ENCODE results near the gene CDC25A. TPM values are rescaled to one million over a fixed set of nuclear protein-coding genes. Genes with fewer than 3 reads are reported as not detected.

CDC25A gene
- total RNA-seq, 2 donors from 2014 or later = 2.5 TPM; not detected in 1

DNA sequence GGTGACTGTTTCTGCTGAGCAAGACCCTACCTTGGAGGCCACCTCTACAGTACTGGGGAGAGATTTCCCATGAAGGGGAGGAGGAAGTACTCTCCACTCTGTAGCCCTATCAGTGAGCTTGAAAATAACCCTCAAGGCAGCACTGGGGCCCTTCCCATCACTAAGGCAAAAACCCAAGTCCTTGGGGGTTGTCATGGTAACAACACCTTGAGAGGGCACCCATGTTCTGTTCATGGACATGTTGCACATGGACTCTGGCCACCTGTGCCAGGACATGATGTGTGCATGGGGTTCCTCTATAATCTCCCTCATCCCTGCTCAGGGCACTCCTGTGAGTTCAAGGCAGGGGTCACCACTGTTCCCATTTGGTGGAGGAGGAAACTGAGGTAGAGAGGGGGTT, 10.9 kb upstream of the CDC25A start:
- ATAC-seq (ENCODE audit: insufficient number of reproducible peaks, low FRiP score, low read depth) = no peak

DNA sequence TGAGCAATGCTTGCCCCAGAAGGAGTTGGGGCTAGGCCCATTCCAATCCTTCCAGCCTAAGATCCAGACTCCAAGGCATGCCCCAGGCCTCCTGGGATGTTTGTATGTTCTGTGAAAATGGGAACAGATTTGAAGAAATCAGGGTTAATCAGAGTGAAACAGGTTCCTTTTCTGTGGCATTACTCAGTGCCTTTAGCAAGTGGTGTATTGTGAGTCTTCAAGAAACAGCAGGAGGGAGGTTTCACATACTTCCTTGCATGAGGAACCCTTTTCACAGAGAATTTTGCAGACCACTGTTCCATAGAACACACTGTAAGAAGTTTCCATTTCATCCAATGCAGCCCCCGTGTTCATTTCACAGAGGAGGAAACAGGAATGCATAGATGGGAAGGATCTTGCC, 8.4 kb upstream of the CDC25A start:
- Histone ChIP-seq H3K4me1 (ENCODE audit: control insufficient read depth in 1 of 2, low read depth in 2 of 2) (no peaks in the 10 kb centered on the region), H3K27me3 (replicated peaks; ENCODE audit: insufficient read depth) (no peaks in the 10 kb centered on the region), H3K27ac (no peak overlapping the region), H3K36me3 (no peaks in the 10 kb centered on the region), H3K9me3 (no peaks in the 10 kb centered on the region), H3K4me3 (no peak overlapping the region)
- ATAC-seq (ENCODE audit: insufficient number of reproducible peaks, low FRiP score, low read depth) (no peak), DNase-seq (ENCODE audit: low spot score) (no peak)
- TF ChIP-seq, protein P1, sequence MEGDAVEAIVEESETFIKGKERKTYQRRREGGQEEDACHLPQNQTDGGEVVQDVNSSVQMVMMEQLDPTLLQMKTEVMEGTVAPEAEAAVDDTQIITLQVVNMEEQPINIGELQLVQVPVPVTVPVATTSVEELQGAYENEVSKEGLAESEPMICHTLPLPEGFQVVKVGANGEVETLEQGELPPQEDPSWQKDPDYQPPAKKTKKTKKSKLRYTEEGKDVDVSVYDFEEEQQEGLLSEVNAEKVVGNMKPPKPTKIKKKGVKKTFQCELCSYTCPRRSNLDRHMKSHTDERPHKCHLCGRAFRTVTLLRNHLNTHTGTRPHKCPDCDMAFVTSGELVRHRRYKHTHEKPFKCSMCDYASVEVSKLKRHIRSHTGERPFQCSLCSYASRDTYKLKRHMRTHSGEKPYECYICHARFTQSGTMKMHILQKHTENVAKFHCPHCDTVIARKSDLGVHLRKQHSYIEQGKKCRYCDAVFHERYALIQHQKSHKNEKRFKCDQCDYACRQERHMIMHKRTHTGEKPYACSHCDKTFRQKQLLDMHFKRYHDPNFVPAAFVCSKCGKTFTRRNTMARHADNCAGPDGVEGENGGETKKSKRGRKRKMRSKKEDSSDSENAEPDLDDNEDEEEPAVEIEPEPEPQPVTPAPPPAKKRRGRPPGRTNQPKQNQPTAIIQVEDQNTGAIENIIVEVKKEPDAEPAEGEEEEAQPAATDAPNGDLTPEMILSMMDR (IDR thresholded peaks at IDR 0.05) = no peak

More for the DNA sequence above, 10.9 kb upstream of the CDC25A start:
- Histone ChIP-seq H3K9me3 (no peaks in the 10 kb centered on the region), H3K27ac (no peak overlapping the region), H3K4me1 (ENCODE audit: control insufficient read depth in 1 of 2, low read depth in 2 of 2) (no peaks in the 10 kb centered on the region), H3K27me3 (replicated peaks; ENCODE audit: insufficient read depth) (no peaks in the 10 kb centered on the region), H3K36me3 (no peaks in the 10 kb centered on the region), H3K4me3 (no peak overlapping the region)
- DNase-seq (ENCODE audit: low spot score) = no peak
- TF ChIP-seq, protein P1 (IDR thresholded peaks at IDR 0.05) = no peak

DNA sequence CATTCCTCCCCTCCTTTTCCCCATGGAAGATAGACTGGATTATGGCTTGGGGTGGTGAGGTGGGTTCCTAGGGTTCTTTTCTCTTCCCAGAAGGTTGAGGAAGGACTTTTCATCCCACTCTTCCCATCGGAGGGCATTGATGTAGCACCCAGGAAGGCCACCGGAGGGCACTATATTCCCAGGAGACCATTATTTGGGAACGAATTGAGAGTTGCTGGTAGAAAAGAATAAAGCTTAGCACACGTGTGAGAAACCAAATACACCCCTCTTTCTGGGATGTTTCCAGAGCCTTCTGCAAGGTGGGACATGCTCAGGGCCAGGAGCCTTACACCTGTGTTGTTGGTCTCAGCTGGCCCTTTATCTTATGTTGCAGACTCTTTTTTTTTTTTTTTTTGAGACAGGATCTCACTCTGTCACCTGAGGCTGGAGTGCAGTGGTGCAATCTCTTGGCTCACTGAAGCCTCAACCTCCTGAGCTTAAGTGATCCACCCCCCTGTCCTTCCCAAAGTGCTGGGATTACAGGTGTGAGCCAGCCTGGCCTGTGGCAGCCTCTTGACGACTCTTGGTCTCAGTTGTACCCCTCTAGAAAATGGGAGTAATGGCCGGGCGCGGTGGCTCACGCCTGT, 6.3 kb upstream of the CDC25A start:
- DNase-seq (ENCODE audit: low spot score) (no peak), ATAC-seq (ENCODE audit: insufficient number of reproducible peaks, low FRiP score, low read depth) (no peak)
- TF ChIP-seq, protein P1 (IDR thresholded peaks at IDR 0.05) = peak; percentile 75
- Histone ChIP-seq H3K27me3 (replicated peaks; ENCODE audit: insufficient read depth) (no peaks in the 10 kb centered on the region), H3K4me3 (no peak overlapping the region), H3K36me3 (no peaks in the 10 kb centered on the region), H3K4me1 (ENCODE audit: control insufficient read depth in 1 of 2, low read depth in 2 of 2) (no peaks in the 10 kb centered on the region), H3K9me3 (no peaks in the 10 kb centered on the region), H3K27ac (no peak overlapping the region)

DNA sequence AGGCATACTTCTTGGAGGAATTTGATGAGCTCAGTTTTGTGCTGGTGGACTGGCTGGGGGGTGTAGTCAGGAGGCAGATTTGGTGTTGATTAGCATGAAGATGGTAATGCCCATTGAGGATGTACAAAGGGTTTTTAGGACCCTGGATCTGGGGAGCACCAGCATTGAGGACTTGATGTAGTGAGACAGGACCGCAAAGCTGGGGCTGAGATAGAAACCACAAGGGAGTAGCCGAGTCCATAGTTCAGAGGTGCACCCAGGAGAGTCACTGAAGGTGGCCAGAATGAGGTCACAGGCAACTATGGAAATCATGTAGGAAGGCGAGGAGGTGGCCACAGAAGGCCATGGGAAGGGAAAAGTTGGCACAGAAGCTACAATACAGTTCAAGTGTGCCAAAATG, 2.7 kb upstream of the CDC25A start:
- TF ChIP-seq, protein P1 (IDR thresholded peaks at IDR 0.05) = no peak
- H3K36me3 ChIP-seq = no peaks in the 10 kb centered on the region
- ATAC-seq (ENCODE audit: insufficient number of reproducible peaks, low FRiP score, low read depth) (no peak), DNase-seq (ENCODE audit: low spot score) (no peak)
- H3K9me3 ChIP-seq = no peaks in the 10 kb centered on the region
- H3K4me1 ChIP-seq (ENCODE audit: control insufficient read depth in 1 of 2, low read depth in 2 of 2) = peaks cover 5 to 8% of the 10 kb centered on the region in 2 donors
- H3K27ac ChIP-seq = no peak overlapping the region
- no peak overlapping the region for H3K4me3 ChIP-seq
- H3K27me3 ChIP-seq (replicated peaks; ENCODE audit: insufficient read depth) = no peaks in the 10 kb centered on the region

DNA sequence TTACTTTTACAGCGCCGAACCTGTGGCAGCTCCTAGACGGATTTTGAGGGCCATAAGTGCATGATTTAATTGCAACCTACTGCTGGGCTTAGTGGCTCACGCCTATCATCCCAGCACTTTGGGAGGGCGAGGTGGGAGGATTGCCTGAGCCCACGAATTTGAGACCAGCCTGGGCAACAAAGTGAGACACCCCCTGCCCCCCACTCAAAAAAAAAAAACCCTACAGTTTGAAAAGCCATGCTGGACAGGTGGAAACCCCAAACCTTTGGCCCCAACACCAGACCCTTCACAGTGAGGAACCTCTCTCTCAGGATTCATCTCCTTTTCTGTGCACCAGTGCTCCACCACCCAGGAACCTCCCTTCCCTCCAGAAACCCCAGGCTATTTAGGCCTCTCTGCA, 1.1 kb upstream of the CDC25A start:
- no peaks in the 10 kb centered on the region for H3K9me3 ChIP-seq
- no peaks in the 10 kb centered on the region for H3K27me3 ChIP-seq (replicated peaks; ENCODE audit: insufficient read depth)
- TF ChIP-seq, protein P1 (IDR thresholded peaks at IDR 0.05) = no peak
- no peaks in the 10 kb centered on the region for H3K36me3 ChIP-seq
- H3K4me1 ChIP-seq (ENCODE audit: control insufficient read depth in 1 of 2, low read depth in 2 of 2) = peaks cover 5 to 8% of the 10 kb centered on the region in 2 donors
- no peak overlapping the region for H3K27ac ChIP-seq
- ATAC-seq (ENCODE audit: insufficient number of reproducible peaks, low FRiP score, low read depth) (no peak), DNase-seq (ENCODE audit: low spot score) (no peak)
- H3K4me3 ChIP-seq = no peak overlapping the region
